Glomerular endothelial cell (primary cell): ENCODE data around the gene CRTC3. TPM values are rescaled to one million over a fixed set of nuclear protein-coding genes. Genes with fewer than 3 reads are reported as not detected.
"Not testable (repeated sequence)": the region's sequence is repeated elsewhere in the genome, so short reads cannot be mapped to it uniquely, and the experiment has no call there.

Source experiments
- DNase-seq: peaks from one replicate; pipeline ENCODE4 v3.0.0-alpha.2; 2011; ENCODE audit warnings: low read depth, low spot score; ENCODE audit errors: extremely low read depth
- total RNA-seq: library from RNA; depleted of rRNA; stranded (reverse); fragments of >200 nt; gene quantifications from 2 replicates; pipeline ENCODE4 v1.2.3, GENCODE V29; 2015

The CRTC3 gene
- total RNA-seq, 1 donor from 2014 or later: 22.9 TPM

DNA sequence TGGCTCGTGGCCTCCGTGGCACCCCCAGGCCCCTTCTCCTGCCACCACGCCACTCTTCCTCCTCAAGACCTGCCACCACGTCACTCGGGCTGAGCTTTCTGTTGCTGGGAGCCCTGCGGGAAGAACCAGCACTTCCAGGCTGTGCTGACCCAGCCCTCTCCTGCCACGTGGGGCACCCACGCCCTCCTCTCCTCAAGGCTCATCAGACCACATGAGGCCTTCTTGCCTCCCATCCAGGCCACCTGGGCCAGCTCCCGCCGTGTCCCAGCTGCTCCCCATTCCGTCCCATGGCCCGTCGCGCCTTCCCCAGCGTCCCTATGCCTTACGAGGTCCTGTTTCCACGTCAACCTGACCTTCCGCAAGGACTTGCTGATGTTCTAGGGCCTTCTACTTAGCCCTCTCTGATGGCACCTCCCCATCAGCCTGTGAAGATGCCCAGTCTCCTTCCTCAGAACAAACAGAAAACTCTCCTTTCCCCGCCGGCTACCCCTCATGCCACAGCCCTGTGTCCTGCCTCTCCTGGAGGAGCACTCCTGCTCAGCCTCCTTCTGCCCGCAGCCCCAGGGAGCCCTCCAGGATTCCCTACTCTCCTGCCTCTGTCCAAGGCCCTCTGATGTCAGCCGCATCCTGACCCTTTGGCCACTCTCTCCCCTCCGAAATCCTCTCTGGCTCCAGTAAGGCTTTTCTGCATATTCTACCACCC lies 116.3 kb downstream of the CRTC3 start:
- DNase-seq: no peak

DNA sequence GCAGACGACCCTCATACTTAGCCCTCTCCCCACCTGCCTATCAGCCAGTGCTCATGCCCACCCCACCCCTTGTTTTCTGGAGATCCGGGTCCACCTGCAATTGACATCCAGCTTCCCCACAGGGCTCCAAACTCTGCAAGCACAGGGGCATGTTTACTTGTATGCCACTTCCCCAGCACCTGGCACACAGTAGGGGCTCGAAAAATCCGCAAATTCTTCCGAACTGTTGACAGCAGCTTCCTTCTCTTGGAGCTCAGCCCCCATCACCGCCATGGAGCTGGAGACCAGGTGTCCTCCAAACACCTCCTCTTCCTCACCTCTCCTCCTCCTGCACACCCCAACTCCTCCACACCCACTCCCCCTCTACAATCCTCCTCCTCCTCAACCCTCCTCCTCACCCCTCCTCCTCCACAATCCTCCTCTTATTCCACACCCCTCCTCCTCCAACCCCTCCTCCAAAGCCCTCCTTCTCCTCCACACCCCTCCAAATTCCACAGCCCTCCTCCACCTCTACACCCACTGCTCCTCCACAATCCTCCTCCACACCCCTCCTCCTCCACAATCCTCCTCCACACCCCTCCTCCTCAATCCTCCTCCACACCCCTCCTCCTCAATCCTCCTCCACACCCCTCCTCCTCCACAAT lies 117.1 kb downstream of the CRTC3 start:
- DNase-seq: no peak

DNA sequence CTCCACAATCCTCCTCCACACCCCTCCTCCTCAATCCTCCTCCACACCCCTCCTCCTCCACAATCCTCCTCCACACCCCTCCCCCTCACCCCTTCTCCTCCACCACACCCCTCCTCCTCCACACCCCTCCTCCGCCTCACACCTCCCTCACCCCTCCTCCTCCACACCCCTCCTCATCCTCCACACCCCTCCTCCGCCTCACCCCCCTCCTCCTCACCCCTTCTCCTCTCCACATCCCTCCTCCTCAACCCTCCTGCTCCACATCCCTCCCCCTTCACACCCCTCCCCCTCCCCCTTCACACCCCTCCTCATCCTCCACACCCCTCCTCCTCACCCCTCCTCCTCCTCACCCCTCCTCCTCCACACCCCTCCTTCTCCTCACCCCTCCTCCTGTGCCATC lies 117.6 kb downstream of the CRTC3 start:
- DNase-seq: no peak

DNA sequence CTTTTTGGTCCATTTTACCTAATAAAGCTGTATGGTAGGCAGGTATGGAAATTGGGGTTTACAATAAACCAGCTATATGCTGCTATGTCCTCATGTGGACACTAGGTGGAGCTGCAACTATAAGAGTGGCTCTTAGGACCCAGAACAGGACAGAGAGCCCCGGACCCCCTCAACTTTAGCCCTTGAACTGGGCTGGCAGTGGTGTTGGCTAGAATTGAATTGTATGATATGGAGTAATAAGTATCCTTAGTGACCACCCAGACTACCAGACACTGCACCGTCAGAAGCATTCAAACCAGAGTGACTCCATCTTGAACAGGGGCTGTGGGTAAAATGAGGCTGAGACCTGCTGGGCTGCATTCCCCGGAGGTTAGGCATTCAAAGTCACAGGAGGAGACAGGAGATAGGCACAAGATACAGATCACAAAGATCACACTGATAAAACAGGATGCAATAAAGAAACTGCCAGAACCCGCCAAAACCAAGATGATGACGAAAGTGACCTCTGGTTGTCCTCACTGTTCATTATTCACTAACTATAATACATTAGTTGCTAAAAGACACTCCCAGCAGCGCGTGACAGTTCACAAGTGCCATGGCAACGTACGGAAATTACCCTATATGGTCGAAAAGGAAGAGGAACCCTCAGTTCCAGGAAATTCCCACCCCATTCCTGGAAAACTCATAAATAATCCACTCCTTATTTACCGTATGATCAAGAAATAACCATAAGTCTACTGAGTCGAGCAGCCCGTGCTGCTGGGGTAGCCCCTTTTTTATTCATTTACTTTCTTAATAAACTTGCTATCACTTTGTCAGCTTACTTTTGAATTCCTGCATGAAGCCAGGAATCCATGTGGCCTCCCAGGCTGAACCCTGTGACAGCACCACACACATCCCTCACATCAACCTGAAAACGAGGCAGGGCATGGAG lies 118.7 kb downstream of the CRTC3 start:
- peak; percentile 98 for DNase-seq

DNA sequence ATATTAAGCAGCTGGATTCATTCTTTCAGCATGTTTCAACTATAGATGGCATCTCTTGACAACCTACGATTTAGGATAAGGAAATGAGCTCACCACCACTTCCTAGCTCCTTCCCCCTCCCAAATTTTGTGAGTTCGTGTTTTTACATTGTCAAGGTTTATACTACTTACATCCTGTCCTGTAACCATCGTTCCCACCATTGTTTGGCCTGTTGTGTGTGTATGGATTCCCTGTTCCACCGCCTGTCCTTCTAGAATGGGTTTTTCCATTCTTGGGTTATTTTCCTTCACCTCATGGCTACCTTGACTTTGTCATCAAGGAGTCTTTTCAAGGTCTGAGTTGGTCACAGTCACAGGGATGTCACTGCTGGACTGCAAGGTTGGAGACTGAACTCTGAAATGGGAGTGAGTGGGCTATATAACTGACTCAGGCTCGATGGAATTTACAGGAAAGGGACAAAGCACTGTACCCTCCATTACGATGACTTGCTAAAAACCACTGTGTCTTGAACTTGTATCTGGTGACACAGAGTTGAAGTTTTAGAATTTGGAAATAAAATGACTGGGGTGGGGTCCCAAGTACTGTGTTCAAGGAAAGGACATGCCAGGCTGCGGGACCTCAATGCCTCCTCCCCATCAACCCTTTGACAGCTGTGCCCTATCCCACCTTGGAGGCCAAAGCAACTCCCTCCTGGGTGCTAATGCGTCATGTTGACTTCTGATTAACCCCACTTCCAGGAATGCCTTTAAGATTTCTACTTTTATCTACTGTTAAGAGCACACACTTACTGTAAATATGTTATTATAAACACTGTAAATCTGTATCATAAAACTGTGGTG lies 120.6 kb downstream of the CRTC3 start:
- DNase-seq: peak; percentile 93

DNA sequence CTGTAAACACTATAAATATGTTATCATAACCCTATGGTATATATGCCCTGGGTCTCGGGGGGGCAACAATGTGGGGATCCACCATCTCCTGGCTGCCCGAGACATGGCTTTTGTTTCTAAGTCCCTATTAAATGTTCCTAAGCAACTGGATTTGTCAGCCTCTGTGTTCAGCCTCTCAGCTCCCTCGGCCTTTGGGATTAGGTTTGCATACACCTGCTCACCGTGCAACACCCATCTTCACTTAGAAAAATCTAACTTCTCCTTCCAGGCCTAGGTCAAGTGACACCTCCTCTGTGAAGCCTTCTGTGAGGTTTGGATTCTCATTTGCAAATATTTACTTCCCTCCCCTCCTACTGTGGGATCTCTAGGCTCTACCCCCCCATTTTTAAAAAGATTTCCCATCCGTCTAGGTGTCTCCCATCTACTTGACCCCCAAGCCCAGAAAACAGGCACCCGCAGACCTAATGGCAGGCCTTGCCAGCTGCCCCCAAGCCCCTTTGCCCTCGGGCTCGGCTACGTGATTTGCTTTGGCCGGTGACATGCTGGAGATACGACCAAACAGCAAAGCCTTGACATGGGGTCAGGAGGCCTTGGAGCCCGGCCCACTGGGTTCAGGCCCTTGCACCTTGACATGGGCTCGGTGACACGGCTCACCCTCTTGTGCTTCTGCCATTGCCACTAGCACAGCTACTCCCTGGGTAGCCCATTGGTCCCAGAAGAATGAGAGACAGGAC lies 121.4 kb downstream of the CRTC3 start:
- DNase-seq: no peak

DNA sequence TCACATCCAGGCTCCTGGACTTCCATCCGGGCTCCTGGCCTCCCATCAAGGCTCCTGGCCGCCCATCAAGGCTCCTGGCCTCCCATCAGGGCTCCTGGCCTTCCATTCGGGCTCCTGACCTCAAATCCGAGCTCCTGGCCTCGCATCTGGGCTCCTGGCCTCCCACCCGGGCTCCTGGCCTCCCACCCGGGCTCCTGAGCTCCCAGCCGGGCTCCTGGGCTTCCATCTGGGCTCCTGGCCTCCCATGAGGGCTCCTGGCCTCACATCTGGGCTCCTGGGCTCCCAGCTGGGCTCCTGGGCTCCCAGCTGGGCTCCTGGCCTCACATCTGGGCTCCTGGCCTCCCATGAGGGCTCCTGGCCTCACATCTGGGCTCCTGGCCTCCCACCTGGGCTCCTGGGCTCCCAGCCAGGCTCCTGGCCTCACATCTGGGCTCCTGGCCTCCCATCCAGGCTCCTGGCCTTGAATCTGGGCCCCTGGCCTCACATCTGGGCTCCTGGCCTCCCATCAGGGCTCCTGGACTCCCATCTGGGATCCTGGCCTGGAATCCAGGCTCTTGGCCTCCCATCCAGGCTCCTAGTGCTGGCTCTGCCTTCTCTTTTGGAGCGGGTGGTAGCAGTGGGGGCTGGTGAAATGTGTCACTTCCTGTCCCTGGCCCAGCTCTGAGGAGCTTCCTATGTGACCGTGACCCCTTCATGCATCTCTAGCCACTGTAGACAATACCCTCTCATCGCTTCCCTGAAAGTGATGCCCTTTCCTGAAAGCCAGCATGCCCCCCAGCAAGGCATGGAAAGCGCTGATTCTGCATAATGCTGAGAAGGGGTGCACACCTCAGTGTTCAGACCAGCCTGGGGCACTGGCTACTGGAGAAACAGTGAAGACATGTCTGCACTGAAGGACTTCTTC lies 124.8 kb downstream of the CRTC3 start:
- no peak for DNase-seq

DNA sequence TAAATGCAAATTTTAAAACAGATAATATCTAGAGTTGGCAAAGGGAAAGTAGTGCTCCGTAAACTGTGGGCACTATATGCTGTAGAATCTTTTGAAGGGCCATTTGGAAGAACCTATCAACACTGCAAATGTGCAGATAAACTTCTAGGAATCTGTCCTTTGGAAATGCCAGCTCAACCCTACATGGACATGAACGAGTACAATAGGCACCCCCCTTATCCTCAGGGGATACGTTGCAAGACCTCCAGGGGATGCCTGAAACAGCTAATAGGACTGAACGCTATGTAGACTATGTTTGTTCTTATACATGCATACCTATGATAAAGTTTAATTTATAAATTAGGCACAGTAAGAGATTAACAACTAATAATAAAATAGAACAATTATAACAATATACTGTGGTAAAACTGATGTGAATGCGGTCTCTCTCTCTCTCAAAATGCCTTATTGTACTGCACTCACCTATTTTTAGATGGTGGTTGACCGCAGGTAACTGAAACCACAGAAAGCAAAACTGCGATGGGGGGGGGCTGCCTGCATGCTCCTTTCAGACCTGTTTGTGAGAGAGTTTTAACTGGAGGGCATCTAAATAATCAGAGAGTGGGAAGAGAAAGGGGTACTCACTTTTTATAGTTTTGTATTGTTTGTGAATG lies 127.9 kb downstream of the CRTC3 start:
- DNase-seq: not testable (repeated sequence)

DNA sequence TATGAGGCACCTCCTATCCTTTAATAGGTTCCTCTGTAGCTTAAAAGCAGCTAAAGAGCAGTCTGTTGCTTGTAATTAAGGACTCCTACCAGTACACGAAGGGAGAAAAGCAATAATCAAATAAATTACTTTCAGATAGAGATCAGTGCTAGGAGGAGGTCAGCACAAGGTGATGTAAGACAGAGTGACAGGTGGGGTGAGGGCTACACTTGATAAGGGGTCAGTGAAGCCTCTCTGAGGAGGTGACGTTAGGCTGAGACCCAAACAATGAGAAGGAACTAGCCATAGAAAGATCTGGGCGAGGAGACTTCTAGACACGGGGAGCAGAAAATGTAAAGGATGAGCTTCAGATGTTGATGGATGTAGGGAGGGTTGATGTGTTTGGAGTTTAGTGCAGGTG lies 129.8 kb downstream of the CRTC3 start:
- DNase-seq: no peak

DNA sequence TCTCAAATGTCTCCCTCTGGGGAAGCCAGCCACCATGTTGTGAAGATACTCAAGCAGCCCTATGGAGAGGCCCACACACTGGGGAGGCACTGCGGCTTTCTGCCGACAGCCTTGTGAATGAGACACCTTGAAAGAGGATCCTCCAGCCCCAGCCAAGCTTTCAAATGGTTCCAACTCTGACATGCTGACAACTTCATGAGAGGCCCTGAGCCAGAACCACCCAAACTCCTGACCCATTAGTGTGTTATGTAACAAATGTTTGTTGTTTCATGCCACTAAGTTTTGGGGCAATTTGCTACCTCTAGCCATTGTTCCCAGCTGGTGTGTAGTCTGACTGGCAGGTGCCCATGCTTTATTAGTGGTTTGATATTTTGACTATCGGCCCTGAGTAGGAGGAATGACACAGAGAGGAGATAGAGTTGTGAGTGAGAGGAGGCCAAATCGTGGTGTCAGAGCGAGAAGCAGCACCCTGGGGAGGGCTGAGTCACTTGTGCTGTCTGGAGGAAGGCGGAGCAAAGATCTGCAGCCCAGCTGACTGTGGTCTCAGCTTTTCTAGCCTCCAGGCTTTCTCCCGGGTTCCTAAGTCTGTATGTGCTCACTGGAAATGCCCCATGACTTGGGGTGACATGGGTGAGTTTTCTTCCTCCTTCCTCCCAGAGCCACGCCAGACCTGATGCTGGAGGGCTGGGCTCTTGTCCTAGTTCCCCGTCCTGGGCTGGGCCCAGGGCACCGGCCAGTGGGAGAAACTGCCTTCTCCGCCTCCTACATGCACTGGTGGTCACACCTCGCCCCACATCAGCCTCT lies 130.7 kb downstream of the CRTC3 start:
- DNase-seq: no peak

DNA sequence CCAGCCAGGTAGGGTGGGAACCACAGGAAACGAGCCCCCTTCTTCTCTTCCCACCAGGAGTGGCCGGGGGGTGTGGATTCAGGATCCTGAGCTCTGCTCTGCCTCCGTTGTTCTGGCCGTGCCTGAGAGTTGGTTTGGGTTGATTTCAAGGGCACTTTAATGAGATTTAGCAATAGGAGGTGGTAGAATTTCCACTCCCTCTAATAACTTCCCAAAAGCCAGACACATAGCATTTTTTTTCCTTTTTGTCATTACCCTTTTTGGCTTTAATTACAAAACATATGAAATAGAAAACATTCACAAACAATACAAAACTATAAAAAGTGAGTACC lies 131.2 kb downstream of the CRTC3 start:
- not testable (repeated sequence) for DNase-seq

DNA sequence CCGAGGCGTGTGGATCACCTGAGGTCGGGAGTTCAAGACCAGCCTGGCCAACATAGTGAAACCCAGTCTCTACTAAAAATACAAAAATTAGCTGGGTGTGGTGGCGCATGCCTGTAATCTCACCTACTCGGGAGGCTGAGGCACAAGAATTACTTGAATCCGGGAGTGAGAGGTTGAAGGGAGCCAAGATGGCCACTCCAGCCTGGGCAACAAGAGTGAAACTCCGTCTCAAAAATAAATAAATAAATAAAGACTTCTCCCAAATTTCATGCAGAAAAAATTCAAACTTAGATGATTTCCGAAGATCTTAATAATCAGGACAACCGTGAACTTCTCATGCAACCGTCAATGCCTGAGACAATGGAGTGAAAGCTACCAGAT lies 134.3 kb downstream of the CRTC3 start:
- not testable (repeated sequence) for DNase-seq

DNA sequence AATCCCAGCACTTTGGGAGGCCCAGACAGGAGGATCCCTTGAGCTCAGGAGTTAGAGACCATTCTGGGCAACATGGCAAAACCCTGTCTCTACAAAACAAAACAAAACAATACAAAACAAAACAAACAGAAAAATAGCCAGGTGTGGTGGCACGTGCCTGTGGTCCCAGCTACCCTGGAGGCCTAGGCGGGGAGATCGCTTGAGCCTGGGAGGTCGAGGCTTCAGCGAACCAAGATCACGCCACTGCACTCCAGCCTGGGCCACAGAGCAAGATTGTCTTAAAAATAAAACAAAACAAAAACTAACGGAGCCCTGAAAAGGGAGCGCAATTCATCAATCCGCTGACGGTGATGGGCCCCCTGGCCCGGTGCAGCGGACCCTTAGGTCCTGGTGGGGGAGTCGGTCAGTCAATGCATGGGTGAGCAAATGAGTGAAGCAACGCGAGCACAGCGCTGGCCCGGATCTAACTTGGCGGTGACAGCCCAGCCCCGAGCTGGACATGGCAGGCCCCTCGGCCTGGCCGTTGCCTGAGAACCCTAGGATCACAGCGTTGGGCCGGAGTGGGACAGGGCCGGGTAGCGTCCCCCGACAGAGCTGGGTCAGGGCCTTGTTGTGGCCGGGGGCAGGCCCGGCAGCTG lies 135.0 kb downstream of the CRTC3 start:
- DNase-seq: no peak

DNA sequence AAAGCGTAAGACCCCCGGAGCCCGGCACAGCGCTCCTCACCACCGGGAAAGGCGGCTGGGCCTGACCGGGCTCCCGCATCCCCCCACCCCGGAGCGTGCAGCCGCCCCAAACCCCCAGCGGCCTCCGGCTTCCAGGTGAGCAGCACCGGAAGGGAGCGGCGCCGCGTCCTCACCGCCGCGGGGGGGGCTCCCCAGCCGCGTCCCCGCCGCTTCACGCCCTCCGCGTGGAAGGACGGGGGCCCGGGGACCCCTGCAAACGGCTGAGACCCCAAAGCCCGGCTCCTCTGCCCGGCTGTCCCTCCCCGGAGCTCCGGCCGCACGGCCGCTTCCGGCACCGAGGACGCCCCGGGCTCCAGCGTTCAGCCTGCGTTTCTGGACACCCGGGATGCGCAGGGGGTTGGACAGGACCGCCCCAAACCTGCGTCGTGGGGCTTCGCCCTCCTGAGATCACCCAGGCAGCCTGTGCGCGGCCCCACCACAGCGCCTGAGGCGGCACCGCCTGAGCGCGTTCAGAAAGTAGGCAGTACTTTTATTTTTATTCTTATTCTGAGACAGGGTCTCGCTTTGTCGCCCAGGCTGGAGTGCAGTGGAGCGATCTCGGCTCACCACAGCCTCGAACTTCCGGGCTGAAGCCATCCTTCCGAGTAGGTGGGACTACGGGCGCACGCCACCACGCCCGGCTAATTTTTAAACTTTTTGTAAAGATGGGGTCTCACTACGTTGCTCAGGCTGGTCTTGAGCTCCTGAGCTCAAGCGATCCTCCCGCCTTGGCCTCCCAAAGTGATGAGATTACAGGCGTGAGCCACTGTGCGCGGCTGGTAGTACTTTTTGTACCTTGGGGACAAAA lies 135.8 kb downstream of the CRTC3 start:
- DNase-seq: no peak

DNA sequence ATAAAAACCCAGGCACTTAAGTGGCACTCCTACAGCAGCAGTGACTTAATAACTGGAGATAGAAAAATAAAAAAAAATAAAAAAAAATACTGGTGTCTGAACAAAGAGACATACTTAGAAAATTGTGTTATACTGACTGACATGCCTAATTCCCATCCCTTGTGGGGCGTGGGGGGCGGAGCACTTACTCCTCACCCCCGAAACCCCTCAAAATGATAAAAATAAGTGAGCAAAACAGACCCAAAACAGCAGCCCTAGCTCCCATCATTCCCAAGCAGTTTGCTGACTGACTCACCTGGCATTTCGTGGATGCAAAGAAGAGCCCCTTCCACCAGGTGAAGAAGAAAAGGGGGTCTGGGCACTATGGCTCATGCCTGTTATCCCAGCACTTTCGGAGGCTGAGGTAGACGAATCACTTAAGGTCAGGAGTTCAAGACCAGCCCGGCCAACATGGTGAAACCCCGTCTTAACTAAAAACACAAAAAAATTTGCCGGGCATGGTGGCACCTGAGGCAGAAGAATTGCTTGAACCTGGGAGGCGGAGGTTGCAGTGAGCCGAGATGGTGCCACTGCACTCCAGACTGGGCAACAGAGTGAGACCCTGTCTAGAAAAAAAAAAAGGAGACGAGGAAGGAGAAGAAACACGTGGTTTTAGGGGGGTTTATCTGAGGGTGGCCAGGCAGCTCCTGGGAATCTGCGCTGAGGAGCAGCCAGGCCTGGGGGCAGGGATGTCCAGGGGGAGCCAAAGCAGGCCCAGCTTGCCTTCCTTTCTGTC lies 136.6 kb downstream of the CRTC3 start:
- no peak for DNase-seq
